Astrocyte (in vitro differentiated cells and primary cell): ENCODE results near the gene PIK3CD. TPM values are rescaled to one million over a fixed set of nuclear protein-coding genes. Genes with fewer than 3 reads are reported as not detected.

ENCODE experiments used
- DNase-seq: peaks from one replicate; pipeline ENCODE4 v3.0.0-alpha.2; 2010; ENCODE audit warnings: low read depth
- FAIRE-seq: peaks from 2 replicates; lab custom pipeline; 2011; peaks lifted over from hg19 to GRCh38; lab: Jason Lieb, UNC
- H2AFZ ChIP-seq: 2 replicates; pipeline ENCODE4 v1.6.0; 2012; ENCODE audit warnings: low read depth, low read length, inconsistent platforms
- H3K27ac ChIP-seq: 2 replicates; pipeline ENCODE4 v1.5.1; 2011; ENCODE audit warnings: low read depth, low read length, inconsistent platforms
- H3K27me3 ChIP-seq: 2 replicates; pipeline ENCODE4 v1.6.0; 2011; ENCODE audit warnings: low read length, inconsistent platforms; ENCODE audit not compliant: insufficient read depth
- H3K36me3 ChIP-seq: 2 replicates; pipeline ENCODE4 v1.5.1; 2011; ENCODE audit warnings: low read length, inconsistent platforms; ENCODE audit not compliant: insufficient read depth
- H3K4me1 ChIP-seq: 2 replicates; pipeline ENCODE4 v1.5.1; 2011; ENCODE audit warnings: low read length, inconsistent platforms; ENCODE audit not compliant: insufficient read depth
- H3K4me2 ChIP-seq: 2 replicates; pipeline ENCODE4 v1.6.0; 2012; ENCODE audit warnings: low read length, inconsistent platforms
- H3K4me3 ChIP-seq: 2 replicates; pipeline ENCODE4 v1.5.1; 2011; ENCODE audit warnings: low read depth, mild to moderate bottlenecking, low read length, inconsistent platforms; ENCODE audit not compliant: insufficient read depth
- H3K79me2 ChIP-seq: 2 replicates; pipeline ENCODE4 v1.6.0; 2012; ENCODE audit warnings: mild to moderate bottlenecking, low read length, inconsistent platforms; ENCODE audit not compliant: insufficient read depth
- H3K9ac ChIP-seq: 2 replicates; pipeline ENCODE4 v1.6.0; 2012; ENCODE audit warnings: mild to moderate bottlenecking, low read length, inconsistent platforms
- H3K9me3 ChIP-seq: 2 replicates; pipeline ENCODE4 v1.5.1; 2012; ENCODE audit warnings: low read depth, mild to moderate bottlenecking, low read length, inconsistent platforms; ENCODE audit not compliant: insufficient read depth
- H4K20me1 ChIP-seq: 2 replicates; pipeline ENCODE4 v1.6.0; 2012; ENCODE audit warnings: low read length, inconsistent platforms; ENCODE audit not compliant: insufficient read depth
- H3K27ac Mint-ChIP-seq: one replicate; pipeline ENCODE4 v1.8.0; 2021; ENCODE audit warnings: mild to moderate bottlenecking, mixed read lengths; ENCODE audit not compliant: unreplicated experiment
- H3K27me3 Mint-ChIP-seq: one replicate; pipeline ENCODE4 v1.8.0; 2021; ENCODE audit warnings: low read depth, mixed read lengths; ENCODE audit not compliant: unreplicated experiment
- H3K36me3 Mint-ChIP-seq: one replicate; pipeline ENCODE4 v1.8.0; 2021; ENCODE audit warnings: low read depth, mixed read lengths; ENCODE audit not compliant: unreplicated experiment
- H3K4me1 Mint-ChIP-seq: one replicate; pipeline ENCODE4 v1.8.0; 2021; ENCODE audit warnings: low read depth, mixed read lengths; ENCODE audit not compliant: unreplicated experiment
- H3K4me3 Mint-ChIP-seq: one replicate; pipeline ENCODE4 v1.8.0; 2021; ENCODE audit warnings: mild to moderate bottlenecking, moderate library complexity, mixed read lengths; ENCODE audit not compliant: unreplicated experiment
- H3K9me3 Mint-ChIP-seq: one replicate; pipeline ENCODE4 v1.8.0; 2021; ENCODE audit warnings: mild to moderate bottlenecking, mixed read lengths; ENCODE audit not compliant: unreplicated experiment
- EZH2 ChIP-seq: IDR thresholded peaks from 2 replicates; pipeline ENCODE4 v1.6.1; 2012; ENCODE audit warnings: mild to moderate bottlenecking, low read length, inconsistent platforms; ENCODE audit not compliant: insufficient read depth
- total RNA-seq: library from RNA; stranded (reverse); gene quantifications from 2 replicates; pipeline ENCODE4 v1.2.1, GENCODE V29; 2021
- TF ChIP-seq, protein P1 (sequence below): IDR thresholded peaks from 2 replicates; pipeline ENCODE4 v1.5.1; 2011; ENCODE audit warnings: low read depth, mild to moderate bottlenecking, inconsistent platforms, low read length, moderate library complexity; ENCODE audit not compliant: insufficient read depth

PIK3CD gene
- total RNA-seq, 1 donor from 2014 or later: 29.5 TPM

DNA sequence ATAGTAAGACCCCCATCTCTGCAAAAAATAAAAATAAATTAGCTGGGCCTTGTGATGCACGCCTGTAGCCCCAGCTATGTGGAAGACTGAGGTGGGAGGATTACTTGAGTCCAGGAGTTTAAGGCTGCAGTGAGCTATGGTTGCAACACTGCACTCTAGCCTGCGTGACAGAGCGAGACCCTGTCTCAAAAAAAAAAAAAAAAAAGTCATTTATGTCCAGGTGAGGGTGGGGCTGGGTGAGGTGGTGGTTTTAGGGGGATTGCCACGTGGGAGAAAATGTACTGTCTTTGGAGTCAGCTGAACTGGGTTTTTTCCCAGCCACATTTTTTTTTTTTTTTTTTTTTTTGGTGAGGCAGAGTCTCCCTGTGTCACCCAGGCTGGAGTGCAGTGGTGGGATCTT is 6.7 kb downstream of the PIK3CD start:
- Histone ChIP-seq H3K4me3 (no peak overlapping the region), H3K9me3 (no peaks in the 10 kb centered on the region), H3K36me3 (no peaks in the 10 kb centered on the region), H4K20me1 (peaks cover under 1% of the 10 kb centered on the region), H3K4me2 (no peak overlapping the region), H3K79me2 (no peaks in the 10 kb centered on the region), H3K27ac (no peak overlapping the region), H3K4me1 (no peaks in the 10 kb centered on the region), H3K27me3 (peaks cover 3% of the 10 kb centered on the region), H3K9ac (no peak overlapping the region), H2AFZ (no peak overlapping the region)
- H3K27ac Mint-ChIP-seq: no peak overlapping the region
- H3K27me3 Mint-ChIP-seq: peaks cover 20% of the 10 kb centered on the region
- no peaks in the 10 kb centered on the region for H3K36me3 Mint-ChIP-seq
- no peak for FAIRE-seq
- TF ChIP-seq, protein P1, sequence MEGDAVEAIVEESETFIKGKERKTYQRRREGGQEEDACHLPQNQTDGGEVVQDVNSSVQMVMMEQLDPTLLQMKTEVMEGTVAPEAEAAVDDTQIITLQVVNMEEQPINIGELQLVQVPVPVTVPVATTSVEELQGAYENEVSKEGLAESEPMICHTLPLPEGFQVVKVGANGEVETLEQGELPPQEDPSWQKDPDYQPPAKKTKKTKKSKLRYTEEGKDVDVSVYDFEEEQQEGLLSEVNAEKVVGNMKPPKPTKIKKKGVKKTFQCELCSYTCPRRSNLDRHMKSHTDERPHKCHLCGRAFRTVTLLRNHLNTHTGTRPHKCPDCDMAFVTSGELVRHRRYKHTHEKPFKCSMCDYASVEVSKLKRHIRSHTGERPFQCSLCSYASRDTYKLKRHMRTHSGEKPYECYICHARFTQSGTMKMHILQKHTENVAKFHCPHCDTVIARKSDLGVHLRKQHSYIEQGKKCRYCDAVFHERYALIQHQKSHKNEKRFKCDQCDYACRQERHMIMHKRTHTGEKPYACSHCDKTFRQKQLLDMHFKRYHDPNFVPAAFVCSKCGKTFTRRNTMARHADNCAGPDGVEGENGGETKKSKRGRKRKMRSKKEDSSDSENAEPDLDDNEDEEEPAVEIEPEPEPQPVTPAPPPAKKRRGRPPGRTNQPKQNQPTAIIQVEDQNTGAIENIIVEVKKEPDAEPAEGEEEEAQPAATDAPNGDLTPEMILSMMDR: no peak
- TF ChIP-seq EZH2: no peak
- H3K4me3 Mint-ChIP-seq: no peak overlapping the region
- no peak for DNase-seq
- H3K4me1 Mint-ChIP-seq: peaks cover 4% of the 10 kb centered on the region
- H3K9me3 Mint-ChIP-seq: peaks cover 3% of the 10 kb centered on the region

DNA sequence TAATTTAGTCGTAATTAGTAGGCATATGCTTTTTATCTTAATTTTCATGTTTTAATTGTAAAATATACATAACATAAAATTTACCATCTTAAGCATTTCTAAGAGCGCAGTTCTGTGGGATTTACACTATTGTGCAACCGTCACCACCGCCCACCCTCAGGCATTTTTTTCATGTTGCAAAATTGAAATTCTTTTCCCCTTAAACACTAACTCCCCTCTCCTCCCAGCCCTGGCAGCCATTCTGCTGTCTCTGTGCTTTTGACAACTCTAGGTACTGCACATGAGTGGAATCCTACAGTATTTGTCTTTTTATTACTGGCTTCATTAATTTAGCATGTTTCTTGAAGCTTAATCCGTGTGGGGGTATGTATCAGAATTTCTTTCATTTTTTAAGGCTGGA is 7.8 kb downstream of the PIK3CD start:
- H4K20me1 ChIP-seq: no peaks in the 10 kb centered on the region
- Mint-ChIP-seq H3K36me3 (no peaks in the 10 kb centered on the region), H3K27me3 (peaks cover 10% of the 10 kb centered on the region), H3K4me3 (no peak overlapping the region), H3K4me1 (peaks cover 4% of the 10 kb centered on the region), H3K9me3 (peaks cover 3% of the 10 kb centered on the region), H3K27ac (peak overlapping the region; percentile 59)
- TF ChIP-seq, protein P1: no peak
- no peak for TF ChIP-seq EZH2
- H3K9ac ChIP-seq: no peak overlapping the region
- no peaks in the 10 kb centered on the region for H3K4me1 ChIP-seq
- no peak overlapping the region for H3K27ac ChIP-seq
- H3K36me3 ChIP-seq: no peaks in the 10 kb centered on the region
- H2AFZ ChIP-seq: no peak overlapping the region
- no peak overlapping the region for H3K4me2 ChIP-seq
- DNase-seq (peak; percentile 74), FAIRE-seq (no peak)
- no peaks in the 10 kb centered on the region for H3K79me2 ChIP-seq
- H3K4me3 ChIP-seq: no peak overlapping the region
- no peaks in the 10 kb centered on the region for H3K9me3 ChIP-seq
- H3K27me3 ChIP-seq: peaks cover 1% of the 10 kb centered on the region

DNA sequence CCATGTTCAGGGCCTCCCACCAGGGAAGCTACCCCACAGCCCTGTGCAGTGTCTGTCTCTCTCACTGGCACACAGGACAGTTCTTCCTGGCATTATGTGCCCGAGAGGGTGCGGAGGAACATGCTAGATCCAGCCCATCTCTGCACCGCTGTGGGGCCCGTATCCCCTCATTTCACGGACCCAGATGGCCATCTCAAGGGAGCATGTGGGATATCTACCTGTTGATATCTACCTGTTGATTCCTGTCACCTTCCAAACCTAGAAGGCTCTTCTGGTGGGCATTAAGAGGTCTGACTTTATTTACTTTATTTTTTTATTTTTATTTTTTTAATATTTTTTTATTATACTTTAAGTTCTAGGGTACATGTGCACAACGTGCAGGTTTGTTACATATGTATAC is 11.7 kb downstream of the PIK3CD start:
- Histone ChIP-seq H3K4me2 (no peak overlapping the region), H3K4me1 (no peaks in the 10 kb centered on the region), H3K36me3 (no peaks in the 10 kb centered on the region), H3K27me3 (peaks cover 3% of the 10 kb centered on the region), H3K27ac (no peak overlapping the region), H3K9me3 (no peaks in the 10 kb centered on the region), H4K20me1 (no peaks in the 10 kb centered on the region), H3K9ac (no peak overlapping the region), H3K79me2 (no peaks in the 10 kb centered on the region), H3K4me3 (no peak overlapping the region), H2AFZ (no peak overlapping the region)
- Mint-ChIP-seq H3K9me3 (peaks cover 3% of the 10 kb centered on the region), H3K4me3 (no peak overlapping the region), H3K36me3 (no peaks in the 10 kb centered on the region), H3K27me3 (peaks cover 11% of the 10 kb centered on the region), H3K4me1 (peaks cover 4% of the 10 kb centered on the region), H3K27ac (no peak overlapping the region)
- FAIRE-seq: no peak
- TF ChIP-seq, protein P1: no peak
- no peak for TF ChIP-seq EZH2
- DNase-seq: no peak
